ENCODE measurements around the gene SMAD3. TPM values are rescaled to one million over a fixed set of nuclear protein-coding genes. Genes with fewer than 3 reads are reported as not detected.

The SMAD3 gene
- total and polyA plus RNA-seq, 2 of the 8 experiments (the other 6 are each of a cell fraction or from before 2014, with no cell fraction given): 10.1 to 12.4 TPM

GRCh38 chr15:67095912-67096311 is 30.5 kb downstream of the SMAD3 start:
- Histone ChIP-seq H3K4me3 (ENCODE audit: extremely low read depth in 1 of 4, insufficient read depth in 2 of 4, low read depth in 3 of 4, low read length in 4 of 4) (no peak overlapping the region), H3K36me3 (ENCODE audit: control insufficient read depth in 2 of 4, insufficient read depth in 4 of 4, low read length in 3 of 4) (no peaks in the 10 kb centered on the region), H2AFZ (ENCODE audit: low read length) (no peak overlapping the region), H3K79me1 (ENCODE audit: low read depth, low read length) (peaks cover 8% of the 10 kb centered on the region), H3K9ac (replicated peaks in 1 of 4; ENCODE audit: extremely low read depth in 1 of 4, low read depth in 3 of 4, low read length in 3 of 4) (no peak overlapping the region), H3K4ac (replicated peaks; ENCODE audit: insufficient read length, low read depth, low read length) (no peak overlapping the region), H3K56ac (replicated peaks; ENCODE audit: insufficient read length, low read depth, low read length) (no peak overlapping the region), H3K18ac (ENCODE audit: extremely low read depth, low read length) (no peak overlapping the region), H3K4me2 (ENCODE audit: insufficient read depth in 1 of 2, low read depth in 2 of 2, low read length in 2 of 2) (no peak overlapping the region), H4K5ac (ENCODE audit: insufficient read length, low read depth, low read length) (no peak overlapping the region), H2BK20ac (ENCODE audit: low read length) (no peak overlapping the region), H3K4me1 (replicated peaks in 1 of 4; ENCODE audit: control insufficient read depth in 3 of 4, insufficient read depth in 4 of 4, low read length in 3 of 4) (peaks cover 5 to 21% (median 8%) of the 10 kb centered on the region in 4 experiments), H2AK5ac (ENCODE audit: low read depth, low read length) (peak overlapping the region; percentile 58; the same call in 1 of the 2 replicates), H3K9me3 (ENCODE audit: insufficient read depth in 2 of 2, low read depth in 1 of 2, low read length in 1 of 2) (no peaks in the 10 kb centered on the region), H4K91ac (replicated peaks; ENCODE audit: insufficient read length, low read length) (no peak overlapping the region), H3K23me2 (ENCODE audit: low read depth, low read length) (no peaks in the 10 kb centered on the region), H3K79me2 (ENCODE audit: control insufficient read depth in 1 of 2, insufficient read depth in 2 of 2, low read length in 2 of 2) (peaks cover 0 to 14% of the 10 kb centered on the region in 2 experiments; a peak in 1 of 4 replicates), H2BK120ac (replicated peaks; ENCODE audit: low read depth, low read length) (no peak overlapping the region), H3K14ac (ENCODE audit: insufficient read length) (no peak overlapping the region), H4K20me1 (replicated peaks in 1 of 2; ENCODE audit: control insufficient read depth in 1 of 2, insufficient read depth in 2 of 2, low read length in 2 of 2) (no peaks in the 10 kb centered on the region), H3K27me3 (replicated peaks in 1 of 4; ENCODE audit: control insufficient read depth in 3 of 4, extremely low read depth in 1 of 4, insufficient read depth in 3 of 4, low read length in 3 of 4) (no peaks in the 10 kb centered on the region), H4K8ac (ENCODE audit: extremely low read depth, insufficient read depth, low read length) (no peak overlapping the region), H3K23ac (ENCODE audit: insufficient read length) (no peak overlapping the region), H2BK5ac (ENCODE audit: low read depth, low read length) (no peak overlapping the region), H2BK12ac (ENCODE audit: low read depth, low read length) (no peak overlapping the region), H3K27ac (ENCODE audit: low read depth, low read length) (no peak overlapping the region), H2BK15ac (ENCODE audit: low read length) (no peak overlapping the region)
- ChIA-PET POLR2A (ENCODE audit: partially characterized antibody) (interaction anchor here (1.7 kb wide), 1 partner anchor 10 kb away, joined by 4 read pairs; no protein-coding TSS in a partner anchor), CTCF (ENCODE audit: partially characterized antibody) (no interaction called here)
- DNase-seq (ENCODE audit: low read depth in 1 of 2, low spot score in 2 of 2) (no peak), FAIRE-seq (no peak)
- TF ChIP-seq TEAD4 (IDR thresholded peaks at IDR 0.05; ENCODE audit: low read depth, low read length): no peak
- WGBS, 2 experiments (ENCODE audit: extremely low coverage in 1 of 2, insufficient coverage in 1 of 2, insufficient read length in 1 of 2, insufficient replicate concordance in 2 of 2, low coverage in 1 of 2, low lambda C conversion rate in 2 of 2, missing lambda C conversion rate in 1 of 2): 88% methylated on average over 7 of the region's 7 CpGs; no CpG with 5 or more reads in 1 of the 2 experiments

Measured in H1 (cell line).